Thoracic aorta (tissue), 2 donors: ENCODE measurements around the gene BASP1. TPM values are rescaled to one million over a fixed set of nuclear protein-coding genes. Genes with fewer than 3 reads are reported as not detected.
"Not testable (repeated sequence)": the region's sequence is repeated elsewhere in the genome, so short reads cannot be mapped to it uniquely, and the experiment has no call there.

Experiments
- ATAC-seq: fragments of 150-250 bp; one replicate; pipeline ENCODE4 v1.8.0; 2017; ENCODE audit warnings: low read depth; ENCODE audit not compliant: insufficient number of reproducible peaks, low FRiP score
- DNase-seq: peaks from one replicate; pipeline ENCODE4 v3.0.0-alpha.2; 2020; ENCODE audit warnings: low spot score
- H3K27ac ChIP-seq, 2 donors: fragments of 200-600 bp; sonication (generic); 1 replicate in 1 of 2; 2 replicates in 1 of 2; pipeline ENCODE4 v1.5.1; 2016; ENCODE audit warnings: mild to moderate bottlenecking in 2 of 2, moderate library complexity in 2 of 2
- H3K27me3 ChIP-seq: fragments of 200-600 bp; sonication (generic); replicated peaks from 2 replicates; pipeline ENCODE4 v1.6.0; 2016; ENCODE audit warnings: mild to moderate bottlenecking; ENCODE audit not compliant: insufficient read depth
- H3K36me3 ChIP-seq: fragments of 200-600 bp; sonication (generic); one replicate; pipeline ENCODE4 v1.5.1; 2016
- H3K4me1 ChIP-seq, 2 donors: fragments of 200-600 bp; sonication (generic); 1 replicate in 1 of 2; 2 replicates in 1 of 2; pipeline versions ENCODE4 v1.5.1 to v1.6.0; 2016; ENCODE audit warnings: low read depth in 2 of 2, mild to moderate bottlenecking in 1 of 2; ENCODE audit not compliant: control insufficient read depth in 1 of 2
- H3K4me3 ChIP-seq: fragments of 200-600 bp; sonication (generic); 2 replicates; pipeline ENCODE4 v1.5.1; 2016; ENCODE audit warnings: mild to moderate bottlenecking
- H3K9me3 ChIP-seq: fragments of 200-600 bp; sonication (generic); 2 replicates; pipeline ENCODE4 v1.5.1; 2016
- total RNA-seq, 2 donors: library from RNA; depleted of rRNA; stranded (reverse); fragments of >200 nt; gene quantifications; one replicate each; pipeline versions ENCODE4 v1.1.0 to v1.2.3, GENCODE V29; 2016
- TF ChIP-seq, protein P1 (sequence below): fragments of 200-600 bp; sonication (generic); IDR thresholded peaks from one replicate; pipeline ENCODE4 v1.5.1; 2019; ENCODE audit warnings: antibody characterized with exemption

Gene BASP1
- total RNA-seq, 2 donors from 2014 or later: 37.1 to 48.8 TPM

DNA sequence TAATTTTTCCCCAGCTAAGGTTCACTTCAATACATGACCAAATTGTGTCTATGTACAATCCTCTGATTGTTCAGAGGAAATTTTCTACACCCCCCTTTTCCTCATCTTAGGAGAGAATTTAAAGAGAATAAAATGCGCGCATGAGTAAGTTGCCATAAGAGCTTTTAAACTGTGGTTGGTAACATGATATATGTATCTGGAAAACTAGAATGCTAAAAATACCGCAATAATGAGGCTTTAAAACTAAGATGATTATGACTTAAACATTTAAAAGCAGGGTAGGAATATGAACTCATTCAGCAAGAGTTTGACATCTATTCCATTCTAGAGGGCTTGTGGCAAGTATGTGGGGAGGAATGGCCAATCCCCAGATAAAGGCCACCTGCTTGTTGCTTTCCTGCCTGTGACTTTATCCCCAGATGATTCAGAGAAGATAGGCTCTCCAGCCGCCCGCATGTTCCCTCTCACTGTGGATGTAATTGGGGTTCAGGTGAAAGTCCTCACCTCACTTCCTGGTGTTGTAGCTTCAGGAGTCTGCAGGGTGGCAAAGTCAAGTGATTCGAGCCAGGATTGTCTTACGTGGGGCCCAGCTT is 26.5 kb upstream of the BASP1 start:
- Histone ChIP-seq H3K4me3 (no peak overlapping the region), H3K4me1 (peaks cover 0 to 5% of the 10 kb centered on the region in 2 donors), H3K9me3 (no peaks in the 10 kb centered on the region), H3K27me3 (no peaks in the 10 kb centered on the region), H3K36me3 (no peaks in the 10 kb centered on the region), H3K27ac (no peak overlapping the region)
- DNase-seq (no peak), ATAC-seq (no peak)
- TF ChIP-seq, protein P1, sequence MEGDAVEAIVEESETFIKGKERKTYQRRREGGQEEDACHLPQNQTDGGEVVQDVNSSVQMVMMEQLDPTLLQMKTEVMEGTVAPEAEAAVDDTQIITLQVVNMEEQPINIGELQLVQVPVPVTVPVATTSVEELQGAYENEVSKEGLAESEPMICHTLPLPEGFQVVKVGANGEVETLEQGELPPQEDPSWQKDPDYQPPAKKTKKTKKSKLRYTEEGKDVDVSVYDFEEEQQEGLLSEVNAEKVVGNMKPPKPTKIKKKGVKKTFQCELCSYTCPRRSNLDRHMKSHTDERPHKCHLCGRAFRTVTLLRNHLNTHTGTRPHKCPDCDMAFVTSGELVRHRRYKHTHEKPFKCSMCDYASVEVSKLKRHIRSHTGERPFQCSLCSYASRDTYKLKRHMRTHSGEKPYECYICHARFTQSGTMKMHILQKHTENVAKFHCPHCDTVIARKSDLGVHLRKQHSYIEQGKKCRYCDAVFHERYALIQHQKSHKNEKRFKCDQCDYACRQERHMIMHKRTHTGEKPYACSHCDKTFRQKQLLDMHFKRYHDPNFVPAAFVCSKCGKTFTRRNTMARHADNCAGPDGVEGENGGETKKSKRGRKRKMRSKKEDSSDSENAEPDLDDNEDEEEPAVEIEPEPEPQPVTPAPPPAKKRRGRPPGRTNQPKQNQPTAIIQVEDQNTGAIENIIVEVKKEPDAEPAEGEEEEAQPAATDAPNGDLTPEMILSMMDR: no peak

- H3K9me3 ChIP-seq, ATAC-seq, H3K27ac ChIP-seq, H3K27me3 ChIP-seq, H3K4me1 ChIP-seq, DNase-seq, H3K36me3 ChIP-seq, H3K4me3 ChIP-seq: not testable (repeated sequence)
Observed at GRCh38 chr5:17191574-17191973, 25.9 kb upstream of the BASP1 start.

DNA sequence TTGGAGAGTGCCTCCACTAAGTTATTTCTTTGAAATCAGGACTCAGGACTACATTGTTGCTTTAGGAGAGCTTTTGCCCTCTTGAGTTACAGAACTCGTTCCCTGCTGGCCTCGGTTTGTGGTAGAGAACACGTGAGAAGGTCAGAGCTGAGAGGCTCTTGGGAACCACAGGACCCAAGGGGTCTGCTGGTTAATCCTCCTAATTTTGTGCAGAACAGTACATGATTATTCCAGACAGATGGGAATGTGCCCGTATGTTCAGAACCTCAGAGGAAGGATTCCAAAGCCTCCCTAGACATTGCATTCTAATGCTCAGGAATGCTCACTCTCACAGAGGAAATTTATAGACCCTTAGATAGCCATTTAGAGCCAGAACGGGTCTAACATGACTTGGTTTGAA is 25.2 kb upstream of the BASP1 start:
- H3K9me3 ChIP-seq: no peaks in the 10 kb centered on the region
- H3K36me3 ChIP-seq: no peaks in the 10 kb centered on the region
- DNase-seq: no peak
- H3K27ac ChIP-seq: no peak overlapping the region
- TF ChIP-seq, protein P1: no peak
- no peaks in the 10 kb centered on the region for H3K27me3 ChIP-seq
- no peaks in the 10 kb centered on the region for H3K4me1 ChIP-seq
- no peak for ATAC-seq
- H3K4me3 ChIP-seq: no peak overlapping the region

GRCh38 chr5:17196024-17196423 is 21.4 kb upstream of the BASP1 start:
- Histone ChIP-seq H3K4me1 (no peaks in the 10 kb centered on the region), H3K4me3 (no peak overlapping the region), H3K36me3 (no peaks in the 10 kb centered on the region), H3K27ac (no peak overlapping the region), H3K9me3 (peaks cover 2% of the 10 kb centered on the region), H3K27me3 (no peaks in the 10 kb centered on the region)
- TF ChIP-seq, protein P1: no peak
- ATAC-seq (no peak), DNase-seq (no peak)

DNA sequence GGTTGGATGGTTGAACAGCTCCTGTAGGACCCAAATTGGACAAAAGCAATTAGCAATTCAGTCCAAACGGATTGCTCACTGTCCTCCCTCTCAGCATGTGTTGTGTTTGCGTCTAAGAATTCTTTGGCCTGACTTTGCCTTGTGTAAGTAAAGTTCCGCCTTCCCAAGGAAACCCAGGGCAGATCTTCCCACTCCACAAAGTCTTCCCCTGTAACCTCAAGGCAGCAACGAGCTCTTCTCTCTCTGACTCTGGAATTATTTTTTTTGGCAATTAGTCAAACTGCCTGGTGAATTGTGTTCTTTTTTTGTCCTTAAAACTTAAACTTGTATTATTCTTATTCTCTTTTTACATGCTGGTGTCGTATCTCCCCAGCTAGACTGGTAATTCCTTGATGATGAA is 20.7 kb upstream of the BASP1 start:
- H3K4me3 ChIP-seq: no peak overlapping the region
- H3K27me3 ChIP-seq: no peaks in the 10 kb centered on the region
- no peak overlapping the region for H3K27ac ChIP-seq
- ATAC-seq (no peak), DNase-seq (no peak)
- no peaks in the 10 kb centered on the region for H3K4me1 ChIP-seq
- no peaks in the 10 kb centered on the region for H3K36me3 ChIP-seq
- H3K9me3 ChIP-seq: peaks cover 2% of the 10 kb centered on the region
- TF ChIP-seq, protein P1: no peak
